ENCODE results near the gene MASTL.

- TF ChIP-seq CTCF (conservative IDR thresholded peaks at IDR 0.05; ENCODE audit: low read depth in 2 of 2) = no peak
- no peak for TF ChIP-seq STAT1 (IDR thresholded peaks at IDR 0.05; ENCODE audit: unreplicated experiment)
- no peak for TF ChIP-seq POLR2AphosphoS5 (IDR thresholded peaks at IDR 0.05; ENCODE audit: low read depth)
- TF ChIP-seq EZH2 (IDR thresholded peaks at IDR 0.05; ENCODE audit: low read depth, unreplicated experiment) = no peak
- TF ChIP-seq NANOG (IDR thresholded peaks at IDR 0.05; ENCODE audit: borderline replicate concordance) = no peak
- TF ChIP-seq REST (IDR thresholded peaks at IDR 0.05; ENCODE audit: unreplicated experiment) = no peak
Observed at GRCh38 chr10:27153845-27154193, 1.3 kb upstream of the MASTL start.

Data from GM23338 (cell line).